Pulmonary artery endothelial cell (primary cell): ENCODE measurements around the gene KIFBP. TPM values are rescaled to one million over a fixed set of nuclear protein-coding genes. Genes with fewer than 3 reads are reported as not detected.

Experiments
- DNase-seq: peaks from one replicate; pipeline ENCODE4 v3.0.0-alpha.2; 2011; ENCODE audit warnings: low read depth, low spot score
- total RNA-seq: library from RNA; depleted of rRNA; stranded (reverse); fragments of >200 nt; gene quantifications from 2 replicates; pipeline ENCODE4 v1.2.3, GENCODE V29; 2014

The KIFBP gene
- total RNA-seq, 1 donor from 2014 or later = 29.6 TPM

DNA sequence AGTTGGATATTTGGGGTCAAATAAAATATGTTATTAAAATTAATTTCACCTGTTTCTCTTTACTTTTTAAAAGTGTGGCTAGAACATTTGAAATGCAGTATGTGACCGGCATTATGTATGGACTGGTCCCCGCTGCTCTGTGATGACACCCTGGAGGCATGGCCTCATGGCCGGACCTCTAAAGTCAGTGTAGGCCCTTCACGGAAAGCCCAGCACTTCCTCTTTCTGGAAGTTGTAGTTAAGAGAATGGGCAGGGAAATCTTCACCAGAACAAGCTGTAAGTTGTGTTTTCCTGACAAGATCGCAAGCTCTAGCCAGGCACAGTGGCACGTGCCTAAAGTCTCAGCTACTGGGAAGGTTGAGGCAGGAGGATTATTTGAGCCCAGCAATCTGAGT, 61.0 kb downstream of the KIFBP start:
- DNase-seq = no peak

DNA sequence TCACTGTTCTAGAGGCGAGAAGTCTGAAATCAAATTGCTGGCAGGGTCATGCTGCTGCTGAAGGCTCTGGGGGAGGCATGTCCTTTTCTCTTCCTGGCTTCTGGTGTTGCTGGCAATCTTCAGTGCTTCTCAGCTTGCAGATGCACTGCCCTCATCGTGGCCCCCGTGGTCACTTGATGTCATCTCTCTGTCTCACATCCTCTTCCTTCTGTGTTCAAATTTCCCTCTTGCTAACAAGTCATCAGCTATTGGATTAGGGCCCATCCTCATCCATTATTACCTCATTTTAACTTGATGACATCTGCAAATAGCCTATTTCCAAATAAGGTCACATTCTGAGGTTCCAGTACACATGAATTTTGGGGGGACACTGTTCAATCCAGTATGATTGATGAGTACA, 62.7 kb downstream of the KIFBP start:
- DNase-seq = no peak

DNA sequence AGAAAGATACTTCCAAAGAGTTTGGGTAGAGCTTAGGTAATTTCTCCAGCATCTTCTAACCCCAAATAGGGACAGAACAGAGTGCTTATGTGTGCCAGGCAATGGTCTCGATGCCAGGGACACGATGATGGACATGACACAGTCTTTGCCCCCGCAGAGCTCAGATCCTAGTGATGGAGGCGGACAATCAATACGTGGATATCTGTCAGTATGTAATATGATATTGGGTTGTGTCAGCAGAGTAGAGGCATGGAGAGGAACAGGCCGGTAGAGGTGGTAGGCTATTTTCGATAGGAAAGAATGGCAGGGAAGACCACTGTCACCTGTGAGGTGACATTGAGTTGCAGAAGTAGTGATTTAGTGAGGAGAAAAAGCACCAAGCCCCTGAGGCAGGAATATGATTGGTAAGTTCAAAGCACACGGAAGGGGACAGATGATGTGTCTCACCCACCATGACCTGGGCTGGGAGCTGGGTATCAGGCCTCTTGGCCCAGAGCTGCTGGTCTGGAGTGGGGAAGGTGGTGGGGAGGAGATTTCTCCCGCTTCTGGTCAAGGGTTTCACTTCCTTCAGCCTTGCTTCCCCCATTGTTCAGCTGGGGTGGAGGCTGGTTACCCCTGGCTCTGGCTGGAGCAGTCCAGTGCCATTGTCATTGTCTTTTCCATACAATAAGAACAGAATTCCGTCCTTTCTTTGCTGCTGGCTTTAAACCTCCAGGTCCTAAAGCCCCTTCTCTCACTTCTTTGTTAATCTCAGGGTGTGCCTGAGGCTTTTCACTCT, 63.3 kb downstream of the KIFBP start:
- no peak for DNase-seq

DNA sequence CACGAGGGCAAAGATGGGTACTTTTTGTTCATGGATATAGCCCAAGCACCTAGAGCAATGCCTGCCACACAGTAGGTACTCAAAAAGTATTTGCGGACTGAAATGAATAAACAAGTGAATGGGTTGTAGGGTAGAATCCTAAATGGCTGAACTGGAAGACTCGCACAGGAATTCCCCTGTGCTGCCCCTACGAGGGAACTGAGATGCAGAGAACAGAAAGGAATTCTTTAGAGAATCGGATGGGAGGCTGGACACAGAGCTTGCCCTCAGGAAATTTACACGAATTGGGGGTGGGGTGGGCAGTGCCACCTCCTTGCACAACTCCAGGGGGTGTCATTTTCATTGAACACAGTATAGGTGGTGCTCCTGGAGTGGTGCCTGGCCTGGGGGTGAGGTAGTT, 64.1 kb downstream of the KIFBP start:
- DNase-seq = no peak

DNA sequence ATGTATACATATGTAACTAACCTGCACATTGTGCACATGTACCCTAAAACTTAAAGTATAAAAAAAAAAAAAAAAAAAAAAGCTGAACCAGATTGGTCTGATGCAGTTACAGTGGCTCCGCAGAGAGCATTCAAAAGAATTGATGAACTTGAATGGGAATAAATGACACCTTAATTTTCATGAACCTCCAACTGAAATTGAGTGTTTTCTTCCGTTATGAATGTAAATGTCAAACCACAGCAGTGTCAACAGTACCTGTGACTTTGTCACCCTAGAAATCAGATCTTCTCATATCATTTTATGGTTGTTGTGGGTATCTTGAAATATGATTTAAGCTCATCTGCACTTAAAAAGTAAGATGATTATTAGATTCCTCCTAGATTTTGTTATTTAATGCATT, 66.6 kb downstream of the KIFBP start:
- DNase-seq = no peak

DNA sequence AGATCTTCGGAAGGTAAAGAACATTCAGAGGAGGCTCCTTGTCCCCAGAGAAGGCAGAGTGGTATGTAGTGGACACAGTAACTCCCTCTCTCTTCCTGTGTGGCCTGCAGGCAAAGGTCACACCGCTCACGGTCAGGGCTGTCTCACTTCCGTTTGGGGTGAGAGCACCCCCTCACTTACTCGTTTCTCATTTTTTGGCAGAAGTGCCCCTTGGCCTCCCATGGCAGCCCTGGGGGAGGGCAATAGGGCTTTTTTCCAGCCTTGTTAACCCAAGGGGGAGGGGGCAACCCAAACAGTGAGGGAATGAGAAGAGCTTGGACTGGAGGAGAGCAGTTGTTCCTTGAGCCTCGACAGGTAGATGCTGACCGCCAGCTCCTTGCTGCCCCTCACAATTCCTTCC, 67.5 kb downstream of the KIFBP start:
- DNase-seq = no peak

DNA sequence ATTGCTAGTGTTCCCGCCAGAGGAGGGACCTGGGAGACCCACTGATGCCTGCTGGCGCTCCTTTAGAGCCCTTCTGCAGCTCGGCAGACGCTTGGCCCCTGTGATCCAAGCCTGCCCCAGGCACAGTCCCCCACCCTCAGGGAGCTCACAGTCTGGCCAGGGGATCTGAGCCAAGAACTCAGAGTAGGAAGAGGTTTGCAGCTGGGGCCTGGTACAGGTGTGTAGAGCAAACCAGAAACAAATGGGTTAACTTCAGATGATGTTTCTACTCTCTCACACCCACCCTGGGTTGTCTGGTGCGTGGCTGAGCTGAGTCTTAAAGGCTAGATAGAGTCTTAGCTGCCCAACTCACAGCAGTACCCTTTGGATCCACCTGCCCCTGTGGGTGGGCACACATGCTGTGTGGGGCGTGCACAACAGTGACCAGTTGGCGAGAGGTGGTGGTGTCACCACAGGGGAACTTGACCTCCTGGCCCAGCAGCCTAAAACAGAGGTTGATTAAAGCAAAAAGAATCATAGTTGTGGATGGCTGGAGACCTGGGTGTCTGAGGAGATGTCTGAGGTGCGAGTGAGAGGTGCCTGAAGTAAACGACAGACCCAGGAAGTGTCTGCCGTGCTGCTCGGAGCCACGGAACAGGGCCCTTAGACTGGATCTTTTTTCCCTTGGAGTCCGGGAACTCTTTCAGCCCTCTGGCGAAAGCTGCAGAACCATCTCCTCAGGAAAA, 68.1 kb downstream of the KIFBP start:
- no peak for DNase-seq

DNA sequence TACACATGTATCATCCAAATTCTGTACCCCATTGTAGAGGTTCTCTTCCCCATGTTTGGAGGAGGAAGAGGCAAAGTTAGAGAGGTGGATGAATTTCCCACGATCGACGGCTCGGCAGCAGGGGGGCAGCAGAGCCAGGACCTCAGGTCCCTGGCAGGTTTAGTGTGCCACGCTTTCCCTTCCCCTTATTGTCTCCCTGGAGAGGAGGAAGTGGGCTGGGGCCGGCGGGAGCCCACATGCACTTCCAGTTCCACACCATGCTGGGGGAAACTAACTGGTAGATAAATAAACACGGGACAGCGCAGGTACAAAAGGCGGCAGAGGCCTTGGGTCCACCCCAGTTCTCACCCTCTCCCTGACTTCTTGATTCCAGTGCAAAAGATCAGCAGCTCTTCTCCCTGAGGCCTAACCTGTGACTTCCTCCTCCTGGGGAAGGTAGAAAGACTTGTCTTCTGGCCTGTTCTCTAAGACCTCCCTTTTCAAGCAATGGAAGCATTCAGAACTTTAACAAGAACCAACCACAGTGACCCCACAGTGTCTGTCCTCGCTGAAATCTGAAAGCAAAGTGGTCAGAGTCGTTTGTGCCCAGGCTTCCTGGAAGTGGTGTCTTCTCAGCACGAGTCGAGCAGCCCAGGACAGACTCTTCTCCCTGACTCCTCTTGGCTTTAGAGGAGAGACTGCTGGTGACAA, 68.8 kb downstream of the KIFBP start:
- DNase-seq = no peak

DNA sequence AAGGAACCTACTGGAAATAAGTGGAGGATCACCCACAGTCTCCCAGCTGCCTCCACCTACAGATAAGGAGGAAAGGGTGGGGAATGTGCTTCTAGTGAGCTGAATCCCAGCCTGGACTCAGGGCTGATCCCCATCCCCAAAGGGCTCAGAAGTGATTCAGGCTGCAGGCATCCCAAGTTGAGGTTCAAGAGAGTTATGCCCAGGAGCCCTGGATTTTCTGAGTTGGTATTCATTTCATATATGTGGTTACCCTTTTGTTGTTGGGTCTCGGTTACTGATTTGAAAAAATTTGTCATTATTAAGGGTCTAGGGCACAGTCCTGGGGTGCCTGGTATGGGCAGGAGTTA, 69.3 kb downstream of the KIFBP start:
- no peak for DNase-seq

DNA sequence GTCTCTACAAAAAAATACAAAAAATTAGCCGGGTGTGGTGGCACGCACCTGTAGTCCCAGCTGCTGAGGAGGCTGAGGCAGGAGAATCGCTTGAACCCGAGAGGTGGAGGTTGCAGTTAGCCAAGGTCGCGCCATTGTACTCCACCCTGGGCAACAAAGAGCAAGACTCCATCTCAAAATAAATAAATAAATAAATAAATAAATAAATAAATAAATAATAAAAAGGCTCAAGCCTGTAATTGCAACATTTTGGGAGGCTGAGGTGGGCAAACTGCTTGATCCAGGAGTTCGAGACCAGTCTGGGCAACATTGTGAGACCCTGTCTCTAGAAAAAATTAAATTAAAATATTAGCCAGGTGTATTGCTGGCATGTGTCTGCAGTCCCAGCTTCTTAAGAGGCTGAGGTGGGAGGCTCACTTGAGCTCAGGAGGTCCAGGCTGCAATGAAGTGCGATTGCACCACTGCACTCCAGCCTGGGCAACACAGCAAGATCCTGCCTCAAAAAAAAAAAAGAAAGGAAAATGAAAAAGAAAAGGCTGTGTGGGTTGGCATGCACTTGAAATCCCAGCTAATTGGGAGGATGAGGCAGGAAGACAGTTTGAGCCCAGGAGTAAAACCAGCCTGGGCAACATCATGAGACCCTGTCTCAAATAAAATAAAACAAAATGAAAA, 71.7 kb downstream of the KIFBP start:
- DNase-seq = no peak

DNA sequence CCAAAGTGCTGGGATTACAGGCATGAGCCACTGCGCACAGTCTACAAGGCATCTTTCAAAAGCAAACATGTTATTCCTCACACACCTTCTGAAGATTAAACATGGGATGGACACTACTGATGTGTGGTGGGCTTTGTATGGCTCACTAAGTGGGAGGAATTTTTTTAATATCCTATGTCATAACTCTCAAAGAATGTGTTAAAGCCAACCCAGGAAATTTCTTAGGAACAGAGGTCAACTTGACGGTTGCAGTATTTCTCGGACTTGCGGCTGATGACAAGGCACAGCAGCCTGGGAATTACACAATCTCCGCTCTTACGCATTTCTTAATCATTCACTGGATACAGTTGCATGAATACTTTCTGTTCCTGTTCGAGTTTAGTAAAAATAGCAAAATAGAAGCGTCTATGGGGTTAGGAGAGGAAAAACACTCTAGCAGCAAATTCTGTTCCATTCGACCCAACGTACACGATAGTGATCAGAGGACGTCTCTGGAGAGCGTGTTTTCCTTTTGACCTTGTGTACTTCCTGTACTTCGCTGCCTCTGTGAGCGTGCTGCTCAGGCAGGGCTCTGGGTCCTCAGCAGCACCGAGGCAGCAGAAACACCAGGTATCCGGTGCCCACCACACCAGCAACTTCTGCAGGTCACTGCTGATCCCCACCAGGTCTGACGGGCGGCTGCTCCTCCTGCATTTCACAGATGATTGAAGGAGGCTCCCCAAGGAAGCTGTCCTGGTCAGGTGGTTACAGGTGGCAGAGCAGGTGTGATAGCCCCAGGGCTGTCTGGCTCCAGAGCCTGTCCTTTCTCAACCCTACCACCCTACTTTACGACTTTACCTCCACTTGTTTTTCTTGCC, 72.9 kb downstream of the KIFBP start:
- DNase-seq = peak; percentile 92

DNA sequence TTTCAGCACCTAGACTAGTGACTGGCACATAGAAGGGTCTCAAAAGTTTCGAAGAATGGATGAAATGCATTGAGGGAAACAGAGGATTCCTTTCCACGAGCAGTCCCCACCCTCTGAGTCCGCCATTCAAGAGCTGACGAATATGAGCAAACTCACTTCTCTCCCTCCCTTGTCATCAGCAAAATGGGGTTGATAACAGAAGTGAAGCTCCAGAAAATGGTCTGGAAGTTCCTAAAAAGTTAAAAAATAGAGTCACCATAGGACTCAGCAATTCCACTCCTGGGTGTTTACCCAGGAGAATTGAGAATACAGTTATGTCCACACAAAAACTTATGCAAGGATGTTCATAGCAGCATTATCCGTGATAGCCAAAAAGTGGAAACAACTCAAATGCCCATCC, 74.3 kb downstream of the KIFBP start:
- no peak for DNase-seq

DNA sequence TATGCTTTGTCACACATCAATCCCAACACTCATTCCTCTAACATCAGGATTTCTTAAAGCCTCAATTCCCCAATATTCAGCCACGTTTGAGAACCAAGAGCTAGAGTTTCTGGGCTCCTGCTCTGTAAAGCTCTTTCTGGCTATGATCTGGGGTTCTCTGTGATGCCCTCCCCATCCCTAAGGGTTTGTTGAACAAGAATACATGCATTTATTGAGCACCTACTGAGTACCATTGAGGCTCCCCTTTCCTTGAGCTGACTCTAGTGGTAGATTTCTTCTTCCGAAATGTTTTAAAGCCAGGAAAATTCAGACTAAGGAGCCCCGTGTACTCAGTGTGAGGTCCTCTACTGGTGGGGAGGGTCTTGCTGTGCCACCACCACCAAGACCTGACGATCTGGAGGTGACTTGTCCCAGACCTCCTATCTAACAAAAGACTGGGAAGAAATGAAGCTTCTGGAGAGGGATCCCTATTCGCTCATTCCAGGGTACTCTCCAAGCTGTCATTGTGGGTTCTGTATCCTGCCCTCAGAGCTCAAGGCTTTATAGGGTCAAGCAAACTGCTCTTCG, 76.2 kb downstream of the KIFBP start:
- DNase-seq = no peak

DNA sequence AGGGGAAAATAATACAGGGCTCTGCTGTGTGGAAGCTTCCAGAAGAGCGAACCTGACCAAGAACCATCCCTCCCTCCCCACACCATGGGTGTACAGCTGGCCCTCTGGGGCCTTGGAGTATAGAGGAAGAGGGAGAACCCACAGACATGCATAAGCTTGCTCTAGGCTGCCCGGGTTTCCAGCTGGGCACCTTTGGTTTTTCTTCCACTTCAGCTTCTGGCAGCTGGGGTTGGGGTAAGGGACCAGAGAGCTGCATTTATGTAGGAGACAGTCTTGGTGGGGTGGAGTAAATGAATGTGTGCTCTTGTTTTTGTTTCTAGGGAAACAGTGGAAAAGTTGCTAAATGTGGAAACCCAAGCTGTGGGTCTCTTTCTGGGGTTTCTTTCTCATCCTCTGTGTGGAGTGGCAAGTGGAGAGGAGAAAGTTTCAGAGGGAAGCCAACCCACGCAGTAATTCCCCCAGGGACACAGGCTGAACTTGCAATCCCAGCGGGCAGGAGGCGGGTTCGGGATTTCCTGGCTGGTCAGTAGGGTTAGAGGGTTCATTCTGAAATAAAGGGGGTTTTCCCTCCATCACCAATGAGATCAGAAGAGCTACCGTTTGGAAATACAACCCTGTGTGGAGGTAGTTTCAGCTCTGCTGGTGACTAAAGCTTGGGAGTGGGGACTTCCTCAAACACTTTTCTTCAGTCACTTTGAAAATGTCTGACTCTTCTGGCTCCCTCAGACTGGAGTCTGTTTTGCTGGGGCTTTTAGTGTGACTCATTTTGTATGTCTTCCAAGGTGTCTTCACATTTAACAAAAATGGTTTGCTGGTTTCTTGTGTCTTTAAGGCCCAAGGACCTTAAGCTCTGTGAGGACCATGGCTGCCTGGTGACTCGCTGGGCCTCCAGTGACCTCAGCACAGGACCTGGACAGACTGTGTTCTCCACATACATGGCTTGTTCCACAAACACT, 77.1 kb downstream of the KIFBP start:
- DNase-seq = no peak

Other genes with a start within 250 kb of the KIFBP start
- gene STOX1, start 161.3 kb upstream of the KIFBP start, total RNA-seq = 0.11 and 0.13 TPM in 2 replicates
- 38.8 and 43.6 TPM in 2 replicates for gene DDX50, start 87.5 kb upstream of the KIFBP start, total RNA-seq
- 152 and 176 TPM in 2 replicates for gene DDX21, start 32.6 kb upstream of the KIFBP start, total RNA-seq
- gene SRGN, start 99.3 kb downstream of the KIFBP start, total RNA-seq = 1,537 and 1,720 TPM in 2 replicates
- 39.1 and 44.4 TPM in 2 replicates for gene VPS26A, start 135.4 kb downstream of the KIFBP start, total RNA-seq
- gene SUPV3L1, start 191.4 kb downstream of the KIFBP start, total RNA-seq = 25.1 and 31.1 TPM in 2 replicates
- 0.07 TPM in 1 of 2 replicates, not detected in the other for gene HKDC1, start 231.5 kb downstream of the KIFBP start, total RNA-seq